Measurements from ENCODE around the gene SHTN1.

SHTN1 gene

DNA sequence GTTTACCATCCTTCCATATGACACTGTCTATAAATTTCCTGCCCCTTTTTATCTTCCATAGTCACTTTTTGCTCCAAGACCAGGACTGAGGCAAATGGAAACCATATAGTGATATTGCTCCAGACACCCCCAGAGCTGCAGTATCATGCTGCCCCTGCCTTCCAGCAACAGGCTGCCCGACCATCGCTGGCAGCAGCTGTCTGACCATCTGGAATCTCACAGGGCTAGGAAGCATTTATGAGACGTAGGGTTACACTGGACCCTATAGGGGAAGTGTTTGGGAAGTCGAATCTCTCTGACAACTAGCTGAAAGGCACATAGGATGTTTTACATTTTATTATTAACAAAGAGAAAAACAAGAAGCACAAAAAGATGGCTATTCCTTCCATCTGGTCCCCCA is 136.3 kb downstream of the SHTN1 start:
- DNase-seq (ENCODE audit: low spot score): no peak

DNA sequence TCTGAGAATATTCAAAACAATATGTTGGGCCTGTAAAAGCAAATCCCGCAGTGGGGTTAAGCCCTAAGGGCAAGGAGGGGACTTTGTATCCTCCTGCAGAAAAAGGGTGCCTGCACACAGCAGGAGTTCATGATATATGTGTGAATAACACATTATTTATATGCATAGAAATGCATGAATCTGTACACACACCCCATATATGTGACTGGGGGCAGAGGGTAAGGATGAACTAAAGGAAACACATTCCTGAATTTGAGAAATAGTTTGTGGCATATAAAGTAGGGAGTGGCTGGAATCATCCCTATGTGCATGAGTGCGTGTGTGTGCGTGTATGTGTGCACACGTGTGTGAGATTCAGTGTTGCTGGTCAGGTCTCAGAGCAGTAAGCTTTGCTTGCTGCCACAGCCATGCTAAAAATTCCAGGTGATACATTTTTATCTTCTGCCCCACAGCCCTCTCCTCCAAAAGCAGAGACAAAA is 136.8 kb downstream of the SHTN1 start:
- no peak for DNase-seq (ENCODE audit: low spot score)

DNA sequence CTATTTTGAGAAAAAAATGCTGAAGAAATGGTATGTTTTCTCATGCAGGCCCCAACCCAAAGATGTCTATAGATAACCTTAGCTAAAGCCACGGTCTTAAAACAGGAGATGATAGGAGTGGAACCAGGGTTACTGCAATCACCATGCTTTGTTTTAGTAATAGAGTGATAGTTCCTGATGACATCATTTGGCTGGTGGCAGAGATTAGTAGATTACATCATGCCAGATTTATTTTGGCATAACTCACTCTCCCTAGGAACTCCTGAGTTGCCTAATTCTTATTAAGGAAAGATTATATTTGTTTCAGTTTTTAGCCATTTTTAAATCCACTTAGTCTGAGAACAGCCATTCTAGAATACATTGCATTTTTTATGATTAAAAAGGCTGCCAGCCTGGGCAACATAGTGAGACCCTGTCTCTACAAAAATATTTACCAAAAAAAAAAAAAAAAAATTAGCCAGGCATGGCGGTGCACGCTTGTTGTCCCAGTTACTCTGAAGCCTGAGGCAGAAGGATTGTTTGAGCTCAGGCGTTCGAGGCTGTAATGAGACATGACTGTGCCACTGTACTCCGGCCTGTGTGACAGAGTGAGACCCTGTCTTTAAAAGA is 137.9 kb downstream of the SHTN1 start:
- no peak for DNase-seq (ENCODE audit: low spot score)

DNA sequence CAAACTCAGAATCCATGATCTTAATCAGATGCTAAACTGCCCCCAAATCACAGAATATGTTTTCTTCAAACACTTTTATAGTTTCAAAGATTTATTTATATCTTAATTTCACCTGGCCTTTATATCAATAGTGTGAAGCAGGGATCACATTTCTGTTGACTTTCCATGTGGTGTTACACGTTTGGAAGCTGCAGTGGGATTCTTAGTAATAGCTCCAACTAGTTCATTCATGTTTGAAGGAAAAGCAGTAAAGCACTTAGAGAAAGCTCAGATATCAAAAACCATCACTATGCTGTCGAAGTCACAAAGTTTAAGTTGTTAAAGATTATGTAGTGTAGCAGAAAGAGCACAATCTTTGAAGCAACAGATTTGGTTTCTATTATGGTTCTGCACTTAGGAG is 138.9 kb downstream of the SHTN1 start:
- DNase-seq (ENCODE audit: low spot score): no peak

DNA sequence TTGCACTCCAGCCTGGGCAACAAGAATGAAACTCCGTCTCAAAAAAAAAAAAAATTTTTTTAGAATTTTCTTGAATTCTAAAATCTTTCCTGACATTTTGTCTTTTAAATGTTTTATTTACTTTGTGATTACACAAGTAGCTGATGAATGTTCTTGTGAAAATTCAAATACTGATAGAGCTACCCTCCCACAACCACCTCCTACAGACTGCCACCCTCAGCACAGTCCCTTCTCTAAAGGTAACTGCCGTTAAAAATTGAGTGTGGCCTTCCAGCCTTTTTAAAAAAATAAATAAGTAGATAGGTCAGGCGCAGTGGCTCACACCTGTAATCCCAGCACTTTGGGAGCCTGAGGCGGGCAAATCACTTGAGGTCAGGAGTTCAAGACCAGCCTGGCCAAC is 140.6 kb downstream of the SHTN1 start:
- no peak for DNase-seq (ENCODE audit: low spot score)

DNA sequence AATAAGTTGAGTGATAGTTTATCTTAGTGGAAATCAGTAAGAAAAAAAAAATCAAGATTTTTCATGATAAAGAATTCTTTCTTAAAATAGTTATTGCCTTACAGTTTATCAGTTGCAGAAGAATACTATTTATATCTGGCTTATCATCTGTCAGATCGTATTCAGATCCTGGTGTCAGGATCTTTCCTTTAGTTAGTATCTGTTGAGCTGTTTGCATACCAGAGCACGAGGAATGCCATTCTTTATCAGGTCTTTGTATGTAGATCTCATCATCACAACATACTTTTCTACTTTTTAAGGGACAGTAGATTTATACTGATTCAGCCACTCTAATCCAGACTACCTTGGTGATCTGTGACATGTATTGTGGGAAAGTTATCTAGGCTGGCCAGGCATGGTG is 143.2 kb downstream of the SHTN1 start:
- DNase-seq (ENCODE audit: low spot score): no peak

DNA sequence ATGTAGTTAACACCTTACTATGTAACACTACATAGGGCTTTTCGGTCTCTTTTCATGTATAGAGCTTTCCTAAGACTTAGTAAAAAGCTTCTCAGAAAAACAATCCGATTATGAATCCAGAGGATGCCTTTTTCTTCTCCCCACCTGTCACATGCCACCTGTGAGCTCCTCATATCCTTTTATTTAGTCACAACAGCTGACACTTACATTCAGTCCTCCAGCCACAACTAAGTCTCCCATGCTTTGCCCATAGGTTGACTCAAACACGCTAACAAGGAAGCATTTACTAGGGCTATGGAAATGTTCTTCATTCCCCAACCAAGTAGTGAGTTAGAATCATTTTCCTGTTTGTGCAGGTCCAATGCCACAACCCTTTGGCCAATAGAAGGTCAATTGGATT is 147.8 kb downstream of the SHTN1 start:
- no peak for DNase-seq (ENCODE audit: low spot score)

DNA sequence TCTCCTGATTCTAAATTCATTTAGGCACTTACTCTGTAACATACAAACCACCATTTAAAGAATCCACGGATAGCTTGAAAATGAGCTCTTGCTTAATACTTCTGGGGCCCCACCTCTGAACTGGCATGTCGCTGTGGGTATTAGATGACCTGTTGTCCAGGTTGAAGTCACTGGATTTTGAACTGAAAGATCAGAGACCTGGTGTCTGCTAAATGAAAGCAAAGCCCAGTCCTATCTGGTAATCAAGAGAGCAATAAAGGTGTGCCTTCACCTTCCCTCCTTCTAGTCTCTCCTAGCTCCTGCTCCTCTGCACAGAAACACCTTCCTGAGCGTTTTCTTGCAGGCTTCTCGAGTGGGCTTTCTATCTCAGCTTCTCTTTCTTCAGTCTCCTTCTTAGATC is 151.3 kb downstream of the SHTN1 start:
- no peak for DNase-seq (ENCODE audit: low spot score)

DNA sequence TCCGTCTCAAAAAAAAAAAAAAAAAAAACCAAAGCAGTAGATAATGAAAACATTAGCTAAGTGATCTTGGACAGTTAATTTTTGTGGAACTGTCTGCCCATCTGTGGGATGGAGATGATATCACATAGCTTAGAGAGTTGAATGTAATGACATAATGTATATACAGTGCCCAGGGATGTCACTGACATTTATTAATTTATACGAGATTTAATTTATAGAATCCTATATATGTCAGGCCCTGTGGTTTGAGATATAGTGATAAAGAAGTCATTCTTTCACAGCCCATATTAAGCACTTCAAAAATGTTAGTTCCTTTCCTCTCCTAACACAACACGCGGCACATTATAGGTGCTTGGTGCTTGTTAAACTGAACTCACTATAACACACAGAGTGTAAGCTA is 151.7 kb downstream of the SHTN1 start:
- DNase-seq (ENCODE audit: low spot score): no peak

DNA sequence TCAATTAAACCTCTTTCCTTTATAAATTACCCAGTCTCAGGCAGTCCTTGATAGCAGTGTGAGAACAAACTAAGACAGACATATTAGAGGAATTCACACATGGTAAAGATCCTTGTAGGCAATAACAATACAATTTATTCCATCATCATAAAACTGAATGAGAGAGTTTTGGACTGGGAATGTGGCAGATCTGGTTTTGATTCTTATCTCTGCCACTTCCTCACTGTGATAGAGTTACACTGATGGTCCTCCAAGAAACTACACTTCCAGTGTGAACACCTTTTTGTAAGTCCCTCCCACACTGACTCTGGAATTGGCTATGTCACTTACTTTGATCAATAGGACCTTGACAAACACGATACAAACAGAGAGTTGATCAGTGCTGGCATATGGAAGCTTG is 152.7 kb downstream of the SHTN1 start:
- no peak for DNase-seq (ENCODE audit: low spot score)

DNA sequence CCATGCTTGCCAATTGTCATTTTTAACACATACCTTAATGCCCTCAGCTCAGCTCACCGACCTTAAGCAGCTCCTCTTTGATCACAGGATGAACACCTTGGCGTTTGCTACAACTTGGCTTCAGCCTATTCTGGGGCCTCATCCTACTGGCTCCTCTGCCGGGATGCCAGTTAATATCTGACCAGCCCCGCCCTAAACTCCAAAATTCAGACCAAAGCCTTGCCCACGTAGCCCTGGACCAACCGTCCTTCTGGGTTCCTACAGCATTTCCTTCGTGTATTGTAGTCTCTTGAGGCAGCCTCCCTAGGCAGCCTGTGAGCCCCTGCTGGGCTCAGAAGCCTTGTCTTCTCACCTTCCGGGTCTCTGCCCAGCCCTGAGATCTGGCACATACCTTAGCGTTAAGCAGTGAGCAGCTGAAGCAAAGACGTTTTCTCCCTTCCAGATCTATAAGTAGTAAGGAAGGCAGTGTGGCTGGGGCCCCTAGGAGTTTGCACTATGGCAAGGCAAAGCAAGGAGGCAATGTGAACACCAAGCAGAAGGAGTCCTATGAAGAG is 154.9 kb downstream of the SHTN1 start:
- no peak for DNase-seq (ENCODE audit: low spot score)

DNA sequence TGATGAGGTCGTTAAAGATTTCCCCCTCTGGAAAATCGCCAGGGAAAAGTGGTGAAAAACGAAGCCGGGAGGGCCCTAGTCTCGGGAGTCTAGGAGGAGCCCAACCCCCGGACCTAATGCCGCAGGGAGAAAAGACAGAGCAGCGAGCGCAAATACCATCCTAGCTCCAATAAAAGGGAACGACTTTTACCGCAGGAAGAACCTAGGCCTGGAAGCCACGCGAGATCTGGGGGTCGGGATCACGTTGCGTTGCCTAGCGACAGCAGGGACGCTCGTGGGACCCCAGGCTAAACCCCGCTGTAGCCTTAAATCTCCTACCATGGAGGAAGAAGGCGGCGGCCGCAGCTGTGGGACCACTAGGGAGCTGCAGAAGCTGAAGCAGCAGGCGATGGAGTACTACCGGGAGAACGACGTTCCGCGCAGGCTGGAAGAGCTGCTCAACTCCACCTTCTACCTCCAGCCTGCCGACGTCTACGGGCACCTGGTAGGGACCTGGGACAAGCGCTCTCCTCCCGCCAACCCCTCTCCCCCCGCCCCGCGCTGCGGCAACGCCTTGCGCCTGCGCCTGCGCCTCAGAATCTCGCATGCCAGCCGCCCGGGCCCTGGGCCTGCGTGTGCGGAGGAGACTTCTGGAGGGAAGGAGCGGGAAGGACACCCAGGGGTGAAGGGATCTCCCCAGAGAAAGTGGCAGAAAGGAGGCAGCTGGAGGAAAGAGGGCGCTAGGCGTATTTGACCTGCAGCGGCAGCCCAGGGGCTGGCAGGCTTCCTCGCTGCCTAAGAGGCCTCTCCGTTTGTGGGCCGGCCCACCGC is 155.5 kb downstream of the SHTN1 start, which contains the start of gene ENO4:
Gene ENO4 (plus strand): TSS at position 252 of the 810 bp plus-strand sequence. CDS start 68 bp downstream, at position 320.
- peak; percentile 25 for DNase-seq (ENCODE audit: low spot score)

DNA sequence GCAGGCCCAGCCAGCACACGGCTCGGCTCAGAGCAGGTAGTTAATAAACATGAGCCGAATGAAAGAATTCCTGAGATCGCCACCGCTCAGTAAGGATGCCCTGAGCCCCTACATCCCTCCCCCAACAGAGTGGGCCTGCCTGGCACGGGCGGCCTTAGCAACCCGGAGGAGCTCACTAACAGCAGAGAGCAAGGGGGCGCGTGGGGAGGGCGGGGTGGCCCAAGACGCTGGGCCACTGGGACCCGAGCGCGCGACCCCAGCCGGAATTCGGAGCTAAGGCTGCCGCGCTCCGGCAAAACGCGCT is 156.1 kb downstream of the SHTN1 start:
- no peak for DNase-seq (ENCODE audit: low spot score)

DNA sequence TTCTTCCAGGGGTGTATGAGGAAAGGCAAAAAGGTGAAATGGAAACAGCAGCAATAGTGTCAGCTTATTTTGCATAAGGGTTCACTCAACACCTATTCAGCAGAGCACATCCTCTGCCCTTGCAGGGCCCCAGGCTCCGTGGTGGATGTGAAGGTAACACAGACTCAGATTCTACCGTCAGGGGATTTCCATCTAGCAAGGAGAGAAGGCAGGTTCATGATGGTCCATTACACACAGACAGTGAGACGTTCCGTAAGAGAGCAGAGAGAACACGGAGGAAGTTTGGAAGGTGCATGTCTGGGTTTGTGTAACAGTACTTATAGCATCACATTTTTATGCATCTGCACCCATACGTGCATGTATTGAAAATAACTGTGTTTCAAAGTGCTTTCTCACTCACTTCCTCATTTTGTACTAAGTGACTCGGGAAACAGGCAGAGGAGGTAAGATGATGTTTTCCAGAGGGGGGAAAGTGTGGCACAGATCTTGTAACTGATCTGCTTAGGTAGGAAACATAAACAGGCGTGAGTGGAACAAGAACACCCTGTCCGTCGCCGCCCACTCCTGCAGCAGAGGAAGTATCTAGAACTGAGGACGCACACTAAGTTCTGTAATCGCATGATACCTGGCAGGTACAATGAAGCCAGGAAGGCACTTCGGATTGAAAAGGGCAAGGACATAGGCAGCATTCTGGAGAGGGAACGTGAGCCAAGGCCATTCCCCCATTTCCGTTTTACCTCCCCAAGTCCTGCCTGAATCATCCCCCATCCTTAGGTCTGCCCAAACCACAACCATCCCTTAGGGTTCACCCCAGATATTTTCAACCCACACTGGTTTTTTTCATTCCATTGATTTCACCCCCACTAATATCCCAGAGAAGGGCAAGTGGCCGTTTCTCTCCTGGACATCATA is 156.7 kb downstream of the SHTN1 start:
- peak; percentile 36 for DNase-seq (ENCODE audit: low spot score)

DNA sequence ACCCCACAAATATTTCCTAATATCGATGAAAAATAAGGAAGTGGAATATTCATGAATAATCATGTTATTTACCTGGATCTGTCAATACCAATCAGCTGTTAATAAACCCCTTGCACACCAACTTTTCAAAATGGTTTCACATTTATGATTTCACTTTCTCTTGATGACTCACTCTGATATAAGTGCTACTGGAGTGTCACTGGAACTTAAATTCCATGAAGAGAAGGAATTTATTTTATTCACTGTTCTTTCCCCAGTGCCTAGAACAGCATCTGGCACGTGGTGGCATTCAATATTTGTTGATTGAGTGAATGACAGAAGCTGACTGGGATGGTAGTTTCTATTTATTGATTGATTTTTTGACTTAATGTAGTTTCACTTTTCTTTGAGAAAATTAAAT is 159.2 kb downstream of the SHTN1 start:
- no peak for DNase-seq (ENCODE audit: low spot score)

DNA sequence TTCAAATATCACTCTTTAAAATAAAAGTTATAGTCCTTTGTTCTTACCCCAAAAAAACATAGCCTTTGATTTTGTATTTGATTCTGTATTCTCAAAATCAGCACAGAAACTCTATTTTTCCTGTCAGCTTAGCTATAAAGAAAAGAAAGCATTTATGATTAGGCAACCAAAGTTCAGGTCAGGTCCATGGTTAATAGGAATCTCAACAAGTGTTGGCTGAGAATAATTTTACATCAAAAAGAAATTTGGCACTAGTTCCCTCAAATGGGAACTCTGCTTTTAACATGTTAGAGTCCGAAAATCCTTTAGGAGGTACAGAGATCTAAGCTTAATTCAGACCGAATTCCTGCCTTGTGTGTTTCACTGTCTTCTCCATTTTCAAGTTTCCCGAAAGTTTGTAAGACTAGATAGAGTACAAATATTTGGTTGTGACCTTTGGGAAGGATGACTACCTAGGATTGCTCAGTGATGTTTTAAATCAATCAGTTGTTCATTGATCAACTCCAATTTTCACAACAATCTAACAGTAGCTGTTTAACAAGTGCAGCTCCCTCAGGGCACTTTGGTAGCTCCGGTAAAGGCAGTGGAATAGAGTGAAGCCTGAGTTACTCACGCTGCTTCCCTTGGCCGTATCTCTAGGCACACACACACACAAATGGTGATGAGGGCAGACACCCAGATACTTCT is 164.5 kb downstream of the SHTN1 start:
- no peak for DNase-seq (ENCODE audit: low spot score)

DNA sequence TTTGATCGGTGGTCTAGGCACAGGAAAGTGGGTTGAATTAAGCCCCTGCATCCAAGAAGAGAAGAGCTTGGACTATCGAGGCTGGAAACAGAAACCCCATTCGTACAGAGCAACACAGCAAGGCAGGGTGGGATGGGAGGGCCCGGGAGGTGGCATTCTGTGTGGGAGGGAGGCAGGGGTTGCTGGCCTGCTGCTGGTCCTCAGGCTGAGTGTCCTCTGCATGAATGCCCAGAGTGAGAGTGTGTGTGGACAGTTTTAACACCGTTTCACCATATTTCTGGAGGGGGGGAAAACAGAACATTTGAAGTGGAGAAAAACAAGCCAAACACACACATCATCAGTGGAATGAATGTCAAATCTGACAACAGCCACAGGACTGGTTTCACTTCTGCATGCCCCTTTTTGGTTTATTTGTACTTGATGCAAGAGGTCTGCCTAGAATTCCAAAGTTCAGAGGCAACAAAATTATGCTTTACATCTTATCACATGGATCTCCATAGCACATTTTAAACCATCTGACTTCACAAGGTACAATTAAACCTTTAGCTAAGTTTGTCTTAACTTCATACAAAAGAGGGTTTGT is 166.8 kb downstream of the SHTN1 start:
- DNase-seq (ENCODE audit: low spot score): no peak

DNA sequence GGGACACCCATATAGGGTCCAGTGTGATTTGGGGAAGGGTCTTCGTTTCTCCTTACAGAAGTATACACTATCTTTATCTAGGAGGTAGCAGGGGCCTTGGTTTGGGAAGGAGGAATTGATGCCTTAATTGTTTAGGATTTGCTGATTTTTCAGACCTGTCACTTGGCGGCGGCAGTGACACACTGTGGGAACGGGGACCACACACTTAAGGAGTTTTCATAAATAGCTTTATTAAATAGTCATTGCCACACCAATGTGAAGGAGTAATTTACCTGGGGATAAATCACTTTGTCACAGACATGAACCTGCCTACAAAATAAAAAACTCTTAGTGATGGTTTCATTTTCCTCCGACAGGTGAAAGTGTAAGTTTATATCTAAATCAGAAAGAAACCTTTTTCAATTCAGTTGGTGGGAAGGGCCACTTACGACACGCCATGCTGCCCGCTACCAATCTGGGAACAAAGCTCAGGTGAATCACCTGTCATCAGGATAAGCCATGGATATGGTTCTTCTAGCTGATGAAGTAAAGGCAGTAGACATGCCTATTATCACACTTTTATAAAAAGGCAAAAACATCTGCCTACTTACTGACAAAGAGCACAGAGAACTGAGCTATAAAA is 168.0 kb downstream of the SHTN1 start:
- DNase-seq (ENCODE audit: low spot score): no peak

DNA sequence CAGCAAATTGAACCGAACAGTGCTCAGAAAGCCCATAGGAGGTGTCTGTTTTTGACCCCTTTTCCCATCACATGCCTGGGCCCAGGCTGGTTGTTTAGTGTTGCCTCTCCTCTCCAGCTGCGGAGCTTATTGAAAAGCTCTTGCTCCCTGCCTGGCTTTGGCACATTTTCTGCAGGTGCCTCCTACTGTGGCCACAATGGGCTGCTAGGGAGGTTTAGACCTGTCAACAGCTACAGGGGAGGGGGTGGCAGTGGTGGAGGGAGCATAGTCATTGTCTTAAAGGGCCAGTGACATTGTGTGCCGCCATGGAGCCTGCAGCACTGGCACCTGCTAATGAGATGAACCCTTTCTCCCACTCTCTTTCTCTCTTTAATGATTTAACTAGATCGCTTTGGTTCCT is 168.9 kb downstream of the SHTN1 start:
- DNase-seq (ENCODE audit: low spot score): no peak

DNA sequence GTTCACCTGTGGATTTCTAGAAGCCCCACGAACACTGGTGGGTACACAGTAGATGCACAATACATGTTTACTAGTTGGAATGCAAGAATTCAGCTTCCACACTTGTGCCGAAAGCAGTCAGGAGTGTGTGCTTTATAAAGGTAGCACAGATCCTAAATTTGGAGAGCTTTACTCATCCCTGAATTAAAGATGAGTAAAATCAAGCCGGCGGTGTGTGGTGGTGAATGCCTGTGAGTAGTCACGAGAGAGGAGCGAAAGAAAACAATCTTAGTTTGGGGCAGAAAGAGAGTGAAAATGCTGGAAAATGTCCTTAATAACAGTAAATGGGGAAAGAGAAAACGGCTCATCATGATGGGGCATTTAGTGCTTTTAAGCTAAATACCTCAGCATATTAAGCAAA is 169.3 kb downstream of the SHTN1 start:
- no peak for DNase-seq (ENCODE audit: low spot score)
